ENCODE data around the gene MAP3K2. TPM values are rescaled to one million over a fixed set of nuclear protein-coding genes. Genes with fewer than 3 reads are reported as not detected.

Gene MAP3K2
- total RNA-seq (2014; rRNA removed; shearing (Covaris generic); ENCODE audit: low replicate concordance) = 15.7 and 23.6 TPM in 2 replicates

GRCh38 chr2:127387655-127388422 lies at the start of gene MAP3K2:
Gene MAP3K2 (minus strand): TSS chr2:127387975. CDS start chr2:127343129, 44,846 bp downstream.
- DNase-seq (ENCODE audit: low read depth) = peak; percentile 89
- in situ Hi-C loops (cut with HindIII; ENCODE audit: low pct_unique_long_range_greater_than_20kb, low sequenced_read_pairs) = no loop called here

GRCh38 chr2:127437056-127437455 lies 49.3 kb upstream of the MAP3K2 start:
- DNase-seq (ENCODE audit: low read depth) = no peak
- in situ Hi-C loops (cut with HindIII; ENCODE audit: low pct_unique_long_range_greater_than_20kb, low sequenced_read_pairs) = no loop called here

- no peak for DNase-seq (ENCODE audit: low read depth)
- in situ Hi-C loops (cut with HindIII; ENCODE audit: low pct_unique_long_range_greater_than_20kb, low sequenced_read_pairs) = no loop called here
These were observed 46.7 kb upstream of the MAP3K2 start for GRCh38 chr2:127434515-127434914.

- DNase-seq (ENCODE audit: low read depth) = no peak
- in situ Hi-C loops (cut with HindIII; ENCODE audit: low pct_unique_long_range_greater_than_20kb, low sequenced_read_pairs) = no loop called here
These were observed 43.7 kb upstream of the MAP3K2 start for GRCh38 chr2:127431408-127432023.

- in situ Hi-C loops (cut with HindIII; ENCODE audit: low pct_unique_long_range_greater_than_20kb, low sequenced_read_pairs) = no loop called here
These were observed 42.2 kb upstream of the MAP3K2 start for GRCh38 chr2:127429844-127430425.

GRCh38 chr2:127429291-127429690 lies 41.5 kb upstream of the MAP3K2 start:
- DNase-seq (ENCODE audit: low read depth) = no peak
- in situ Hi-C loops (cut with HindIII; ENCODE audit: low pct_unique_long_range_greater_than_20kb, low sequenced_read_pairs) = no loop called here

More at GRCh38 chr2:127429844-127430425, 42.2 kb upstream of the MAP3K2 start:
- no peak for DNase-seq (ENCODE audit: low read depth)

- DNase-seq (ENCODE audit: low read depth) = no peak
- in situ Hi-C loops (cut with HindIII; ENCODE audit: low pct_unique_long_range_greater_than_20kb, low sequenced_read_pairs) = no loop called here
These were observed 41.0 kb upstream of the MAP3K2 start for GRCh38 chr2:127428815-127429109.

- in situ Hi-C loops (cut with HindIII; ENCODE audit: low pct_unique_long_range_greater_than_20kb, low sequenced_read_pairs) = no loop called here
- no peak for DNase-seq (ENCODE audit: low read depth)
These were observed 40.5 kb upstream of the MAP3K2 start for GRCh38 chr2:127428057-127428814.

GRCh38 chr2:127427376-127428056 lies 39.7 kb upstream of the MAP3K2 start:
- in situ Hi-C loops (cut with HindIII; ENCODE audit: low pct_unique_long_range_greater_than_20kb, low sequenced_read_pairs) = no loop called here
- DNase-seq (ENCODE audit: low read depth) = no peak

- DNase-seq (ENCODE audit: low read depth) = no peak
- in situ Hi-C loops (cut with HindIII; ENCODE audit: low pct_unique_long_range_greater_than_20kb, low sequenced_read_pairs) = no loop called here
These were observed 39.0 kb upstream of the MAP3K2 start for GRCh38 chr2:127426501-127427354.

GRCh38 chr2:127425540-127426490 lies 38.0 kb upstream of the MAP3K2 start:
- in situ Hi-C loops (cut with HindIII; ENCODE audit: low pct_unique_long_range_greater_than_20kb, low sequenced_read_pairs) = no loop called here
- DNase-seq (ENCODE audit: low read depth) = no peak

GRCh38 chr2:127424598-127425520 lies 37.1 kb upstream of the MAP3K2 start:
- in situ Hi-C loops (cut with HindIII; ENCODE audit: low pct_unique_long_range_greater_than_20kb, low sequenced_read_pairs) = no loop called here
- no peak for DNase-seq (ENCODE audit: low read depth)

- in situ Hi-C loops (cut with HindIII; ENCODE audit: low pct_unique_long_range_greater_than_20kb, low sequenced_read_pairs) = no loop called here
- DNase-seq (ENCODE audit: low read depth) = no peak
These were observed 36.1 kb upstream of the MAP3K2 start for GRCh38 chr2:127423880-127424279.

GRCh38 chr2:127423478-127423843 lies 35.7 kb upstream of the MAP3K2 start:
- DNase-seq (ENCODE audit: low read depth) = no peak

GRCh38 chr2:127422559-127423477 lies 35.0 kb upstream of the MAP3K2 start:
- DNase-seq (ENCODE audit: low read depth) = no peak
- in situ Hi-C loops (cut with HindIII; ENCODE audit: low pct_unique_long_range_greater_than_20kb, low sequenced_read_pairs) = no loop called here

More at GRCh38 chr2:127423478-127423843, 35.7 kb upstream of the MAP3K2 start:
- in situ Hi-C loops (cut with HindIII; ENCODE audit: low pct_unique_long_range_greater_than_20kb, low sequenced_read_pairs) = no loop called here
